ENCODE results near the gene SUMF2. TPM values are rescaled to one million over a fixed set of nuclear protein-coding genes. Genes with fewer than 3 reads are reported as not detected.
"Not testable (repeated sequence)": the region's sequence is repeated elsewhere in the genome, so short reads cannot be mapped to it uniquely, and the experiment has no call there.

SUMF2 gene
- total RNA-seq, 1 donor from 2014 or later = 202 TPM

- H3K27ac Mint-ChIP-seq (ENCODE audit: unreplicated experiment) = peak overlapping the region; percentile 93
- no peak for TF ChIP-seq CTCF (IDR thresholded peaks at IDR 0.05)
- no peaks in the 10 kb centered on the region for H3K9me3 Mint-ChIP-seq (ENCODE audit: unreplicated experiment)
- H3K27me3 Mint-ChIP-seq (ENCODE audit: unreplicated experiment) = no peaks in the 10 kb centered on the region
- peaks cover 31% of the 10 kb centered on the region for H3K36me3 Mint-ChIP-seq (ENCODE audit: unreplicated experiment)
- H3K4me3 Mint-ChIP-seq (ENCODE audit: unreplicated experiment) = peak overlapping the region; percentile 95
- no peak for DNase-seq (ENCODE audit: extremely low spot score, unreplicated experiment)
- H3K4me1 Mint-ChIP-seq (ENCODE audit: unreplicated experiment) = peaks cover 18% of the 10 kb centered on the region
Measured at GRCh38 chr7:56063500-56063881, 595 bp upstream of the SUMF2 start.

- not testable (repeated sequence) for DNase-seq (ENCODE audit: extremely low spot score, unreplicated experiment); H3K4me3 Mint-ChIP-seq (ENCODE audit: unreplicated experiment); H3K9me3 Mint-ChIP-seq (ENCODE audit: unreplicated experiment); H3K27me3 Mint-ChIP-seq (ENCODE audit: unreplicated experiment); H3K27ac Mint-ChIP-seq (ENCODE audit: unreplicated experiment)
- Mint-ChIP-seq H3K4me1 (ENCODE audit: unreplicated experiment) (peaks cover 18% of the 10 kb centered on the region), H3K36me3 (ENCODE audit: unreplicated experiment) (peaks cover 29% of the 10 kb centered on the region)
Measured at GRCh38 chr7:56066376-56066775, 2.3 kb downstream of the SUMF2 start.

- DNase-seq (ENCODE audit: extremely low spot score, unreplicated experiment) = peak; percentile 94
- peaks cover 8% of the 10 kb centered on the region for H3K4me1 Mint-ChIP-seq (ENCODE audit: unreplicated experiment)
- no peak overlapping the region for H3K4me3 Mint-ChIP-seq (ENCODE audit: unreplicated experiment)
- peaks cover 16% of the 10 kb centered on the region for H3K36me3 Mint-ChIP-seq (ENCODE audit: unreplicated experiment)
- no peaks in the 10 kb centered on the region for H3K9me3 Mint-ChIP-seq (ENCODE audit: unreplicated experiment)
- H3K27me3 Mint-ChIP-seq (ENCODE audit: unreplicated experiment) = no peaks in the 10 kb centered on the region
- H3K27ac Mint-ChIP-seq (ENCODE audit: unreplicated experiment) = peak overlapping the region; percentile 78
- peak; percentile 92 for TF ChIP-seq CTCF (IDR thresholded peaks at IDR 0.05)
Measured at GRCh38 chr7:56074371-56074791, 10.3 kb downstream of the SUMF2 start.

- Mint-ChIP-seq H3K27ac (ENCODE audit: unreplicated experiment) (no peak overlapping the region), H3K4me1 (ENCODE audit: unreplicated experiment) (peaks cover 11% of the 10 kb centered on the region), H3K27me3 (ENCODE audit: unreplicated experiment) (no peaks in the 10 kb centered on the region), H3K9me3 (ENCODE audit: unreplicated experiment) (no peaks in the 10 kb centered on the region), H3K36me3 (ENCODE audit: unreplicated experiment) (peaks cover 10% of the 10 kb centered on the region), H3K4me3 (ENCODE audit: unreplicated experiment) (no peak overlapping the region)
- no peak for TF ChIP-seq CTCF (IDR thresholded peaks at IDR 0.05)
- no peak for DNase-seq (ENCODE audit: extremely low spot score, unreplicated experiment)
Measured at GRCh38 chr7:56077681-56078080, 13.6 kb downstream of the SUMF2 start.

- Mint-ChIP-seq H3K4me1 (ENCODE audit: unreplicated experiment) (peaks cover 12% of the 10 kb centered on the region), H3K36me3 (ENCODE audit: unreplicated experiment) (peaks cover 6% of the 10 kb centered on the region), H3K27ac (ENCODE audit: unreplicated experiment) (no peak overlapping the region), H3K9me3 (ENCODE audit: unreplicated experiment) (no peaks in the 10 kb centered on the region), H3K4me3 (ENCODE audit: unreplicated experiment) (no peak overlapping the region), H3K27me3 (ENCODE audit: unreplicated experiment) (no peaks in the 10 kb centered on the region)
- no peak for TF ChIP-seq CTCF (IDR thresholded peaks at IDR 0.05)
- DNase-seq (ENCODE audit: extremely low spot score, unreplicated experiment) = no peak
Measured at GRCh38 chr7:56078196-56078595, 14.1 kb downstream of the SUMF2 start.
